Body of pancreas (tissue), 4 donors: ENCODE results near the gene EPN1.

Experiments
- POLR2A ChIP-seq, 3 donors: fragments of 450-650 bp; IDR thresholded peaks; one replicate each; pipeline ENCODE4 v1.6.1; 2016; ENCODE audit warnings: antibody characterized with exemption in 3 of 3, mild to moderate bottlenecking in 2 of 3
- TF ChIP-seq, protein P1 (sequence below), 7 experiments: fragments of 450-650 bp in 4 of 7; fragments of 200-600 bp in 3 of 7; sonication (generic) in 3 of 7; IDR thresholded peaks; one replicate each; pipeline ENCODE4 v1.5.1; 2016 to 2019; ENCODE audit warnings: antibody characterized with exemption in 7 of 7

DNA sequence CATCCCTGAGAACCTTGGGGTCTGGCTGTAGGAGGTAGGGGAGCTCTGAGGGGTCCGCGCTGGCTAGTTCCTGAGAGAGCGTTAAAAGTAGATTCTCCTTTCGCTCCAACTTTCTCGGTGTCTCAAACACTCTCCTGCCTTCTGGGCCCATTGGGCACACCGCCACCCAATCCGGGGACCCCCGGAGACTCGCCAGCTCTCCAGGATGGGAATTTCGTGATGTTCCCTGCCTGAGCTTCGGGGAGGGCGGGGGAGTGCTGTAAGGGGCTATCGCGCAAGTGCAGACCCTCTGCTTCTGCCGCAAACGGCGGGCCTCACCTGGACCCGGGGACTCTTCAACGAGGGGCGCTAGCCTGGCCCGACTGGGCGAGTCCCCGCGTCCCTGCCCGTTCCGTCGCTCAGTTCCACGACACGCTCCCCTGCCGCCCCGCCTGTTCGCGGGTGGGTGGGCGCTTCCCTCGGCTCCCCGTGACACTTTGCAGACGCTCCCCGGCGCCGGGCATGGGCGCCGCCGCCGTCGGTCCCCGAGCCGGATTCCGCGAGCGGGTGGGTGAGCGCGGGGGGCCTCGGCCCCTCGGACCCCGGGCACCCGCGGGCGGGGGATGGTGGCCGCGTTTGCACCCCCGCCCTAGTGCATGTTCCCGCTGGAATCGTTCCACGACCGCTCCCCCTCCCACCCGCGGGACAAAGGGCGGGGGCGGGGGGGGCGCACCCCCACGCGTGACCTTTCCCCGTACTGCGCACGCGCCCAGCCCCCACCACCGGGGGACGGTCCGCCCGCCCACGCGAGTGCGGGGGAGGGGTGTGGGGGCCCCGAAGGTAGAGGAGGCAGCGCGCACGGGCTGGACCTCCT is 27.1 kb upstream of the EPN1 start, which contains the start of gene CCDC106:
- TF ChIP-seq, protein P1, sequence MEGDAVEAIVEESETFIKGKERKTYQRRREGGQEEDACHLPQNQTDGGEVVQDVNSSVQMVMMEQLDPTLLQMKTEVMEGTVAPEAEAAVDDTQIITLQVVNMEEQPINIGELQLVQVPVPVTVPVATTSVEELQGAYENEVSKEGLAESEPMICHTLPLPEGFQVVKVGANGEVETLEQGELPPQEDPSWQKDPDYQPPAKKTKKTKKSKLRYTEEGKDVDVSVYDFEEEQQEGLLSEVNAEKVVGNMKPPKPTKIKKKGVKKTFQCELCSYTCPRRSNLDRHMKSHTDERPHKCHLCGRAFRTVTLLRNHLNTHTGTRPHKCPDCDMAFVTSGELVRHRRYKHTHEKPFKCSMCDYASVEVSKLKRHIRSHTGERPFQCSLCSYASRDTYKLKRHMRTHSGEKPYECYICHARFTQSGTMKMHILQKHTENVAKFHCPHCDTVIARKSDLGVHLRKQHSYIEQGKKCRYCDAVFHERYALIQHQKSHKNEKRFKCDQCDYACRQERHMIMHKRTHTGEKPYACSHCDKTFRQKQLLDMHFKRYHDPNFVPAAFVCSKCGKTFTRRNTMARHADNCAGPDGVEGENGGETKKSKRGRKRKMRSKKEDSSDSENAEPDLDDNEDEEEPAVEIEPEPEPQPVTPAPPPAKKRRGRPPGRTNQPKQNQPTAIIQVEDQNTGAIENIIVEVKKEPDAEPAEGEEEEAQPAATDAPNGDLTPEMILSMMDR (IDR thresholded peaks at IDR 0.05), result peak in 1 of 7 experiments; percentile 4
- TF ChIP-seq POLR2A (IDR thresholded peaks at IDR 0.05), result peak in 1 of 3 donors; percentile 25
